Stimulated activated naive CD8-positive, alpha-beta T cell treated with anti-CD3 and anti-CD28 coated beads, Interleukin-15, amount 100 ng/mL, for 72 hours (primary cell): ENCODE measurements around the gene ARID3B.

Experiments used
- ATAC-seq: fragments of 150-1000 bp; cut with Tn5 transposase; 2 replicates; pipeline ENCODE4 v1.10.0; 2021; ENCODE audit warnings: mild to moderate bottlenecking, moderate library complexity
- DNase-seq, 2 donors: peaks; one replicate each; pipeline ENCODE4 v3.0.0; 2021 to 2022
- H3K27ac Mint-ChIP-seq, 2 donors: one replicate each; pipeline ENCODE4 v1.8.0; 2022; ENCODE audit warnings: mild to moderate bottlenecking in 2 of 2, mixed read lengths in 2 of 2, moderate library complexity in 2 of 2
- H3K27me3 Mint-ChIP-seq: one replicate; pipeline ENCODE4 v1.8.0; 2022; ENCODE audit warnings: mixed read lengths
- H3K4me1 Mint-ChIP-seq: one replicate; pipeline ENCODE4 v1.8.0; 2022; ENCODE audit warnings: mild to moderate bottlenecking, mixed read lengths
- H3K4me3 Mint-ChIP-seq, 2 donors: one replicate each; pipeline ENCODE4 v1.8.0; 2022; ENCODE audit warnings: mild to moderate bottlenecking in 2 of 2, mixed read lengths in 2 of 2, moderate library complexity in 1 of 2
- H3K9me3 Mint-ChIP-seq, 2 donors: one replicate each; pipeline ENCODE4 v1.8.0; 2022; ENCODE audit warnings: mixed read lengths in 2 of 2

ARID3B gene

GRCh38 chr15:74599156-74599555 is 58.1 kb downstream of the ARID3B start:
- ATAC-seq (no peak), DNase-seq (no peak)
- H3K4me1 Mint-ChIP-seq: peaks cover 25% of the 10 kb centered on the region
- no peaks in the 10 kb centered on the region for H3K9me3 Mint-ChIP-seq
- no peaks in the 10 kb centered on the region for H3K27me3 Mint-ChIP-seq
- H3K27ac Mint-ChIP-seq: peak overlapping the region in 1 of 2 donors; percentile 51
- peak overlapping the region; percentile 94 to 100 for H3K4me3 Mint-ChIP-seq

GRCh38 chr15:74603026-74603788 is 62.2 kb downstream of the ARID3B start:
- ATAC-seq (no peak), DNase-seq (no peak)
- Mint-ChIP-seq H3K4me3 (no peak overlapping the region), H3K27ac (peak overlapping the region in 1 of 2 donors; percentile 92), H3K9me3 (no peaks in the 10 kb centered on the region), H3K4me1 (peaks cover 13% of the 10 kb centered on the region), H3K27me3 (no peaks in the 10 kb centered on the region)

GRCh38 chr15:74603789-74604705 is 63.0 kb downstream of the ARID3B start:
- H3K4me1 Mint-ChIP-seq: peaks cover 6% of the 10 kb centered on the region
- peak overlapping the region in 1 of 2 donors; percentile 92 for H3K27ac Mint-ChIP-seq
- no peaks in the 10 kb centered on the region for H3K27me3 Mint-ChIP-seq
- no peak overlapping the region for H3K4me3 Mint-ChIP-seq
- no peaks in the 10 kb centered on the region for H3K9me3 Mint-ChIP-seq
- ATAC-seq: no peak
- DNase-seq: no peak

GRCh38 chr15:74604983-74605794 is 64.2 kb downstream of the ARID3B start:
- Mint-ChIP-seq H3K27ac (no peak overlapping the region), H3K4me3 (no peak overlapping the region), H3K4me1 (no peaks in the 10 kb centered on the region), H3K27me3 (no peaks in the 10 kb centered on the region), H3K9me3 (no peaks in the 10 kb centered on the region)
- ATAC-seq (no peak), DNase-seq (no peak)

GRCh38 chr15:74605795-74606150 is 64.8 kb downstream of the ARID3B start:
- H3K9me3 Mint-ChIP-seq: no peaks in the 10 kb centered on the region
- no peaks in the 10 kb centered on the region for H3K27me3 Mint-ChIP-seq
- DNase-seq (no peak), ATAC-seq (no peak)
- H3K4me1 Mint-ChIP-seq: no peaks in the 10 kb centered on the region
- H3K27ac Mint-ChIP-seq: peak overlapping the region in 1 of 2 donors; percentile 19
- no peak overlapping the region for H3K4me3 Mint-ChIP-seq

GRCh38 chr15:74608786-74609185 is 67.8 kb downstream of the ARID3B start:
- DNase-seq: no peak
- ATAC-seq: no peak
- Mint-ChIP-seq H3K4me1 (peaks cover 12% of the 10 kb centered on the region), H3K27ac (no peak overlapping the region), H3K4me3 (no peak overlapping the region), H3K9me3 (no peaks in the 10 kb centered on the region), H3K27me3 (no peaks in the 10 kb centered on the region)

- H3K9me3 Mint-ChIP-seq: no peaks in the 10 kb centered on the region
- no peaks in the 10 kb centered on the region for H3K27me3 Mint-ChIP-seq
- no peak overlapping the region for H3K27ac Mint-ChIP-seq
- no peak overlapping the region for H3K4me3 Mint-ChIP-seq
- H3K4me1 Mint-ChIP-seq: peaks cover 17% of the 10 kb centered on the region
- DNase-seq (no peak), ATAC-seq (no peak)
Observed at GRCh38 chr15:74609938-74610301, 68.9 kb downstream of the ARID3B start.

- H3K4me1 Mint-ChIP-seq: peaks cover 17% of the 10 kb centered on the region
- no peak overlapping the region for H3K4me3 Mint-ChIP-seq
- no peak overlapping the region for H3K27ac Mint-ChIP-seq
- no peak for ATAC-seq
- no peak for DNase-seq
- H3K9me3 Mint-ChIP-seq: no peaks in the 10 kb centered on the region
- H3K27me3 Mint-ChIP-seq: no peaks in the 10 kb centered on the region
Observed at GRCh38 chr15:74610302-74610951, 69.4 kb downstream of the ARID3B start.

GRCh38 chr15:74611341-74611740 is 70.3 kb downstream of the ARID3B start:
- Mint-ChIP-seq H3K27me3 (no peaks in the 10 kb centered on the region), H3K9me3 (no peaks in the 10 kb centered on the region), H3K4me3 (no peak overlapping the region), H3K4me1 (peaks cover 19% of the 10 kb centered on the region), H3K27ac (no peak overlapping the region)
- ATAC-seq: no peak
- DNase-seq: no peak

- no peak overlapping the region for H3K27ac Mint-ChIP-seq
- H3K9me3 Mint-ChIP-seq: no peaks in the 10 kb centered on the region
- ATAC-seq: no peak
Observed at GRCh38 chr15:74611834-74612233, 70.8 kb downstream of the ARID3B start.

GRCh38 chr15:74612677-74613076 is 71.7 kb downstream of the ARID3B start:
- Mint-ChIP-seq H3K27me3 (no peaks in the 10 kb centered on the region), H3K27ac (no peak overlapping the region), H3K9me3 (no peaks in the 10 kb centered on the region), H3K4me1 (peaks cover 32% of the 10 kb centered on the region), H3K4me3 (no peak overlapping the region)
- DNase-seq (no peak), ATAC-seq (no peak)

More at GRCh38 chr15:74611834-74612233, 70.8 kb downstream of the ARID3B start:
- H3K27me3 Mint-ChIP-seq: no peaks in the 10 kb centered on the region
- H3K4me1 Mint-ChIP-seq: peaks cover 24% of the 10 kb centered on the region
- DNase-seq: no peak
- no peak overlapping the region for H3K4me3 Mint-ChIP-seq

- H3K9me3 Mint-ChIP-seq: no peaks in the 10 kb centered on the region
- peak overlapping the region; percentile 3 to 27 for H3K4me3 Mint-ChIP-seq
- DNase-seq: no peak
- H3K4me1 Mint-ChIP-seq: peaks cover 38% of the 10 kb centered on the region
- ATAC-seq: no peak
- no peaks in the 10 kb centered on the region for H3K27me3 Mint-ChIP-seq
- H3K27ac Mint-ChIP-seq: peak overlapping the region in 1 of 2 donors; percentile 12
Observed at GRCh38 chr15:74613089-74613952, 72.3 kb downstream of the ARID3B start.

GRCh38 chr15:74613953-74614743 is 73.1 kb downstream of the ARID3B start:
- ATAC-seq: no peak
- no peaks in the 10 kb centered on the region for H3K9me3 Mint-ChIP-seq

More at GRCh38 chr15:74613953-74614743, 73.1 kb downstream of the ARID3B start:
- no peaks in the 10 kb centered on the region for H3K27me3 Mint-ChIP-seq
- peak overlapping the region; percentile 64 to 97 for H3K4me3 Mint-ChIP-seq
- peaks cover 47% of the 10 kb centered on the region for H3K4me1 Mint-ChIP-seq
- H3K27ac Mint-ChIP-seq: peak overlapping the region in 1 of 2 donors; percentile 74
- no peak for DNase-seq
